Cerebellar cortex (tissue), 1 donor: ENCODE data around the gene SLC66A2.

Experiments
- DNase-seq: peaks from one replicate; pipeline ENCODE4 v3.0.0-alpha.2; 2015; ENCODE audit warnings: low spot score

The SLC66A2 gene

GRCh38 chr18:79937103-79937860 lies 14.2 kb downstream of the SLC66A2 start:
- no peak for DNase-seq

- no peak for DNase-seq
Measured at GRCh38 chr18:79936641-79937040, 14.8 kb downstream of the SLC66A2 start.

- DNase-seq: no peak
Measured at GRCh38 chr18:79935925-79936324, 15.5 kb downstream of the SLC66A2 start.

- no peak for DNase-seq
Measured at GRCh38 chr18:79935499-79935898, 16.0 kb downstream of the SLC66A2 start.

GRCh38 chr18:79935098-79935480 lies 16.4 kb downstream of the SLC66A2 start:
- DNase-seq: no peak

- no peak for DNase-seq
Measured at GRCh38 chr18:79934311-79935097, 16.9 kb downstream of the SLC66A2 start.

GRCh38 chr18:79933765-79934164 lies 17.7 kb downstream of the SLC66A2 start:
- DNase-seq: no peak

- no peak for DNase-seq
Measured at GRCh38 chr18:79932907-79933306, 18.5 kb downstream of the SLC66A2 start.

GRCh38 chr18:79931475-79931874 lies 20.0 kb downstream of the SLC66A2 start:
- no peak for DNase-seq

- DNase-seq: no peak
Measured at GRCh38 chr18:79930020-79930642, 21.3 kb downstream of the SLC66A2 start.

GRCh38 chr18:79928563-79928960 lies 22.9 kb downstream of the SLC66A2 start:
- no peak for DNase-seq

- DNase-seq: no peak
Measured at GRCh38 chr18:79927607-79928562, 23.6 kb downstream of the SLC66A2 start.

- no peak for DNase-seq
Measured at GRCh38 chr18:79926715-79927606, 24.5 kb downstream of the SLC66A2 start.

GRCh38 chr18:79926306-79926705 lies 25.1 kb downstream of the SLC66A2 start:
- no peak for DNase-seq

- peak; percentile 91 for DNase-seq
Measured at GRCh38 chr18:79924814-79925731, 26.4 kb downstream of the SLC66A2 start.

- no peak for DNase-seq
Measured at GRCh38 chr18:79923896-79924585, 27.4 kb downstream of the SLC66A2 start.

GRCh38 chr18:79922971-79923411 lies 28.5 kb downstream of the SLC66A2 start:
- DNase-seq: no peak

GRCh38 chr18:79921984-79922965 lies 29.2 kb downstream of the SLC66A2 start:
- no peak for DNase-seq
